B cell (primary cell): ENCODE data around the gene MAGEB1.

Experiments used
- CTCF ChIP-seq: fragments of 200-600 bp; IDR thresholded peaks from one replicate; pipeline ENCODE4 v1.8.0; 2022; ENCODE audit warnings: antibody characterized with exemption, mild to moderate bottlenecking
- EZH2 ChIP-seq: IDR thresholded peaks from 2 replicates; pipeline ENCODE4 v1.6.1; 2012; ENCODE audit warnings: borderline replicate concordance, low read depth, mild to moderate bottlenecking, moderate library complexity, low read length; ENCODE audit not compliant: insufficient read depth, poor library complexity, severe bottlenecking

GRCh38 chrX:30219372-30219771 is 27.6 kb upstream of the MAGEB1 start:
- TF ChIP-seq CTCF = no peak
- TF ChIP-seq EZH2 = no peak
